SH-SY5Y (cell line): ENCODE measurements around the gene ARMS2.

Experiments
- GATA2 ChIP-seq: IDR thresholded peaks from 2 replicates; pipeline ENCODE4 v1.6.1; 2011; ENCODE audit warnings: mild to moderate bottlenecking, low read depth, low read length
- GATA3 ChIP-seq: IDR thresholded peaks from 2 replicates; pipeline ENCODE4 v1.6.1; 2011; ENCODE audit warnings: low read depth, mild to moderate bottlenecking, low read length, moderate library complexity

Gene ARMS2

GRCh38 chr10:122490786-122491680 is 36.6 kb downstream of the ARMS2 start:
- TF ChIP-seq GATA2 (no peak), GATA3 (no peak)

- no peak for TF ChIP-seq GATA2
- no peak for TF ChIP-seq GATA3
Measured at GRCh38 chr10:122492006-122492405, 37.6 kb downstream of the ARMS2 start.

GRCh38 chr10:122492999-122493481 is 38.6 kb downstream of the ARMS2 start:
- TF ChIP-seq GATA2 (no peak), GATA3 (no peak)

- TF ChIP-seq GATA3 = no peak
- TF ChIP-seq GATA2 = no peak
Measured at GRCh38 chr10:122493761-122494160, 39.3 kb downstream of the ARMS2 start.

- TF ChIP-seq GATA2 (no peak), GATA3 (no peak)
Measured at GRCh38 chr10:122494173-122494820, 39.8 kb downstream of the ARMS2 start.

GRCh38 chr10:122494833-122495232 is 40.4 kb downstream of the ARMS2 start:
- TF ChIP-seq GATA3 = no peak
- TF ChIP-seq GATA2 = no peak

GRCh38 chr10:122495406-122496340 is 41.2 kb downstream of the ARMS2 start:
- TF ChIP-seq GATA3 = no peak
- no peak for TF ChIP-seq GATA2

- no peak for TF ChIP-seq GATA3
- no peak for TF ChIP-seq GATA2
Measured at GRCh38 chr10:122497241-122497640, 42.8 kb downstream of the ARMS2 start.

- no peak for TF ChIP-seq GATA2
- no peak for TF ChIP-seq GATA3
Measured at GRCh38 chr10:122498521-122498920, 44.1 kb downstream of the ARMS2 start.

- no peak for TF ChIP-seq GATA3
- TF ChIP-seq GATA2 = no peak
Measured at GRCh38 chr10:122499012-122499411, 44.6 kb downstream of the ARMS2 start.

GRCh38 chr10:122499491-122499941 is 45.1 kb downstream of the ARMS2 start:
- TF ChIP-seq GATA3 = no peak
- TF ChIP-seq GATA2 = no peak

- TF ChIP-seq GATA2 = no peak
- TF ChIP-seq GATA3 = no peak
Measured at GRCh38 chr10:122500194-122500593, 45.7 kb downstream of the ARMS2 start.

GRCh38 chr10:122500726-122501125 is 46.3 kb downstream of the ARMS2 start:
- TF ChIP-seq GATA2 = no peak
- TF ChIP-seq GATA3 = no peak

- peak; percentile 36; the same call in 1 of the 2 replicates for TF ChIP-seq GATA2
- TF ChIP-seq GATA3 = no peak
Measured at GRCh38 chr10:122503012-122503411, 48.6 kb downstream of the ARMS2 start.
